Loucy (cell line): ENCODE measurements around the gene TBX18.

ENCODE experiments used
- H2AFZ ChIP-seq: fragments of 200-600 bp; sonication (generic); 2 replicates; pipeline ENCODE4 v1.6.0; 2016; ENCODE audit warnings: antibody characterized with exemption, mild to moderate bottlenecking, low read length, moderate library complexity
- H3F3A ChIP-seq: fragments of 200-600 bp; 2 replicates; pipeline ENCODE4 v1.6.0; 2016; ENCODE audit warnings: antibody characterized with exemption, low read depth, mild to moderate bottlenecking
- H3K27me3 ChIP-seq: fragments of 200-600 bp; sonication (generic); 2 replicates; pipeline ENCODE4 v1.6.1; 2014; ENCODE audit warnings: low read length, mild to moderate bottlenecking; ENCODE audit not compliant: insufficient read depth, poor library complexity, severe bottlenecking
- H3K36me3 ChIP-seq: fragments of 200-600 bp; sonication (generic); 2 replicates; pipeline ENCODE4 v1.6.1; 2016; ENCODE audit warnings: low read length; ENCODE audit not compliant: insufficient read depth
- H3K4me1 ChIP-seq: fragments of 200-600 bp; sonication (generic); 2 replicates; pipeline ENCODE4 v1.5.1; 2014; ENCODE audit warnings: low read length, mild to moderate bottlenecking; ENCODE audit not compliant: insufficient read depth, poor library complexity, severe bottlenecking
- H3K4me2 ChIP-seq: fragments of 200-600 bp; sonication (generic); 2 replicates; pipeline ENCODE4 v1.6.0; 2014; ENCODE audit warnings: antibody characterized with exemption, low read length, low read depth, mild to moderate bottlenecking; ENCODE audit not compliant: poor library complexity, severe bottlenecking
- H3K4me3 ChIP-seq: fragments of 200-600 bp; sonication (generic); 2 replicates; pipeline ENCODE4 v1.5.1; 2014; ENCODE audit warnings: low read length, mild to moderate bottlenecking, mixed read lengths; ENCODE audit not compliant: poor library complexity, severe bottlenecking
- H3K79me2 ChIP-seq: fragments of 200-600 bp; sonication (generic); 2 replicates; pipeline ENCODE4 v1.6.1; 2014; ENCODE audit warnings: low read length; ENCODE audit not compliant: insufficient read depth
- H3K9ac ChIP-seq: fragments of 200-600 bp; sonication (generic); 2 replicates; pipeline ENCODE4 v1.6.0; 2014; ENCODE audit warnings: mild to moderate bottlenecking, low read depth, low read length, moderate library complexity; ENCODE audit not compliant: poor library complexity, severe bottlenecking
- H3K9me2 ChIP-seq: fragments of 200-600 bp; sonication (generic); replicated peaks from 2 replicates; pipeline ENCODE4 v1.6.1; 2016; ENCODE audit warnings: low read depth, low read length, mixed read lengths
- H3K9me3 ChIP-seq: fragments of 200-600 bp; sonication (generic); 2 replicates; pipeline ENCODE4 v1.6.1; 2014; ENCODE audit warnings: mild to moderate bottlenecking, antibody characterized with exemption, low read length, low read depth; ENCODE audit not compliant: insufficient read depth
- H4K20me1 ChIP-seq: fragments of 200-600 bp; sonication (generic); 2 replicates; pipeline ENCODE4 v1.6.0; 2014; ENCODE audit warnings: antibody characterized with exemption, low read length, mild to moderate bottlenecking; ENCODE audit not compliant: insufficient read depth, poor library complexity, severe bottlenecking
- EZH2phosphoT487 ChIP-seq: fragments of 200-600 bp; IDR thresholded peaks from 2 replicates; pipeline ENCODE4 v1.6.1; 2018; ENCODE audit warnings: antibody characterized with exemption, mild to moderate bottlenecking, moderate library complexity, borderline replicate concordance
- TF ChIP-seq, protein P1 (sequence below): fragments of 200-600 bp; sonication (generic); conservative IDR thresholded peaks from 2 replicates; pipeline ENCODE4 v1.5.1; 2014; ENCODE audit warnings: mild to moderate bottlenecking, antibody characterized with exemption, low read length

Gene TBX18

DNA sequence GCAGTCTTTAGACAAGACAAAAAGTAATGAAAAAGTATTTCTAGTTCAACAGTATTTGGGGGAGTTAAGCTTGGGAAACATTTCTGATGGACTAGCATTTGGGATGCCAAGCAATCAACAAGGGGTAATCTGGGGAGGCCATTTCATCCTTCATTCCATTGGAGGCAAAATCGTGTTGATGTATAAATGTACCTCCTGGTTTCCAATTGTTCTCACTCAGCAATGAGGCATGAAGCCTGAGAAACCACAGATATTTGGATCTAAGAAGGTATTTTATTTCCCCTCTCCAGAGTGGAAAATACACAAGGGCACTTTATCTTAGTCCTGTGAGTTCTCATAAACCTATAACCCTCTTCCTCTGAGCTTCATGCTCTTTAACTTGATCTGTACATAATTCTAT is 68.2 kb downstream of the TBX18 start:
- TF ChIP-seq, protein P1, sequence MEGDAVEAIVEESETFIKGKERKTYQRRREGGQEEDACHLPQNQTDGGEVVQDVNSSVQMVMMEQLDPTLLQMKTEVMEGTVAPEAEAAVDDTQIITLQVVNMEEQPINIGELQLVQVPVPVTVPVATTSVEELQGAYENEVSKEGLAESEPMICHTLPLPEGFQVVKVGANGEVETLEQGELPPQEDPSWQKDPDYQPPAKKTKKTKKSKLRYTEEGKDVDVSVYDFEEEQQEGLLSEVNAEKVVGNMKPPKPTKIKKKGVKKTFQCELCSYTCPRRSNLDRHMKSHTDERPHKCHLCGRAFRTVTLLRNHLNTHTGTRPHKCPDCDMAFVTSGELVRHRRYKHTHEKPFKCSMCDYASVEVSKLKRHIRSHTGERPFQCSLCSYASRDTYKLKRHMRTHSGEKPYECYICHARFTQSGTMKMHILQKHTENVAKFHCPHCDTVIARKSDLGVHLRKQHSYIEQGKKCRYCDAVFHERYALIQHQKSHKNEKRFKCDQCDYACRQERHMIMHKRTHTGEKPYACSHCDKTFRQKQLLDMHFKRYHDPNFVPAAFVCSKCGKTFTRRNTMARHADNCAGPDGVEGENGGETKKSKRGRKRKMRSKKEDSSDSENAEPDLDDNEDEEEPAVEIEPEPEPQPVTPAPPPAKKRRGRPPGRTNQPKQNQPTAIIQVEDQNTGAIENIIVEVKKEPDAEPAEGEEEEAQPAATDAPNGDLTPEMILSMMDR: no peak
- no peak for TF ChIP-seq EZH2phosphoT487
- Histone ChIP-seq H3K4me3 (no peak overlapping the region), H3K9me2 (no peaks in the 10 kb centered on the region)

DNA sequence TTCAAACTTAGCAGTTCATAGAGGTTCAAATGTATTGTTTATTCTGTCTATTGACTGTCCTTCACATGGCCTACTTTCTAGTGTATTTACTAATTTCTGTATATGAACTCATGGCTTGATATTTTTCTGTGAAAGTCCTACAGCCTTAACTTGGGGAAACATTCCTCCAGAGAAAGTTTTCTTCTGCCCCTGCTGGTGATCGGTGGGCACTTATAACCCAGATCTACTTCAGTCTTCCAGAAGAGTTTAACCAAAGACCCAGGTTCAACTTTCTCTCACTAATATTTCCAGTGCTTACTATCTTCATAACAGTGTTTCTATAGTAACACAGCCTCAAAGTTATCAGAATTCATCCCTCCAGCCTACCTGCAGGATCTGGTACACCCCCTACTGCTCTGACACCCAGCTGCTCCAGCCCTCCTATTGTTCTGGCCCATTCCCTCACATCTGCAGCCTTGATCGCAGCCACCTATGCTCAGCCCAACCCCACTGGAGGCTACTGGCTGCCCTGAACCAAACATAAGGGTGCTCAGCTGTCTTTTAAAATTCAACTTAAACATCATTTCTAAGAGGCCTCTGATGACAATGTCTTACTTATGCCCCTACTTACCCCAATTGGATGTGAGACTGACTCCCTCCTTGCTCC is 72.3 kb downstream of the TBX18 start:
- no peak overlapping the region for H3K4me3 ChIP-seq

More for the DNA sequence above, 68.2 kb downstream of the TBX18 start:
- Histone ChIP-seq H3K9ac (no peak overlapping the region), H3F3A (no peaks in the 10 kb centered on the region), H3K79me2 (no peaks in the 10 kb centered on the region), H2AFZ (no peak overlapping the region), H4K20me1 (no peaks in the 10 kb centered on the region), H3K27me3 (no peaks in the 10 kb centered on the region), H3K4me2 (no peak overlapping the region), H3K4me1 (no peaks in the 10 kb centered on the region), H3K9me3 (0 out of 2 replicates have a peak, but pooled peaks cover 3% of the 10 kb centered on the region), H3K36me3 (no peaks in the 10 kb centered on the region)

DNA sequence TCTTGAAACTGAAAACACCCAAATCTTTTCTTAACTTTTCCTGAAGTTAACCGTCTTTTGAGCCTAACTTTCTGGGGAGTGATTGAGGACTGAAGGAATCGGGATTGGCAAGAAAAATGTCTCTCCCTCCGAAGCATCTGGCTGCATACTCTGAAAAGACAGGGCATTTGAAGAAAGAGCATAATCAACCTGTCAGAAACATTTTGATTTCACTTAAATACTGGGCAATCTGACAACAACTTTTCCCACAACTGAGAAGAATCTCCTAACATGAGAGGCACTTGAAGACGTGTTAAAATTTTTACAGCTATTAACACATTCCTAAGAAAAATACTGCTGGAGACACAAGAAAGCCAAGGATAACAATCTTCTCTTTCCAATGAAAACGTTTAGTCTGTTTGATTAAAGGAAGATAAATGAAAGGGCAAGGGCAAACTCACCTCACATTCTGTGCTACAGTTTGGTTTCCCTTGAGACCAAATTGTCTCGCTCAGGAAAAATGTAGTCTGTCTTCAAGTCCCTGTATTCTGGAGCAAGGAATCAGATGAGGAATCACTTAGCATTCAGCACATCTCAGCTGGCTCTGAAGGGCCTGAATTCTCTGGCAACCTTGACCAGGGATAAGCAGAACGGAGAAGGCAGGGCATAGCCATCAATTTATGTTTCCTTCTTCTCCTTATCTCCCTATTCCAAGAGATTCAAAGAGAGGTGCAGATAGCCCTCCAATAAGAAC is 76.1 kb downstream of the TBX18 start:
- Histone ChIP-seq H2AFZ (peak overlapping the region; percentile 65; the same call in 1 of the 2 replicates), H3K4me1 (peaks cover 20% of the 10 kb centered on the region), H3K79me2 (no peaks in the 10 kb centered on the region), H3K9ac (no peak overlapping the region), H3F3A (no peaks in the 10 kb centered on the region), H4K20me1 (no peaks in the 10 kb centered on the region), H3K27me3 (no peaks in the 10 kb centered on the region), H3K36me3 (no peaks in the 10 kb centered on the region), H3K4me3 (no peak overlapping the region), H3K9me2 (no peaks in the 10 kb centered on the region), H3K9me3 (no peaks in the 10 kb centered on the region; the same call in 1 of the 2 replicates), H3K4me2 (no peak overlapping the region)
- TF ChIP-seq, protein P1: no peak
- no peak for TF ChIP-seq EZH2phosphoT487

More for the DNA sequence above, 72.3 kb downstream of the TBX18 start:
- H3K79me2 ChIP-seq: no peaks in the 10 kb centered on the region
- no peaks in the 10 kb centered on the region for H3K27me3 ChIP-seq
- no peak for TF ChIP-seq EZH2phosphoT487
- TF ChIP-seq, protein P1: 0 out of 2 replicates have a peak, but pooled peaks have one; percentile 25
- H3K4me1 ChIP-seq: peaks cover 19% of the 10 kb centered on the region
- no peak overlapping the region for H2AFZ ChIP-seq
- H3K36me3 ChIP-seq: no peaks in the 10 kb centered on the region
- no peaks in the 10 kb centered on the region for H3K9me2 ChIP-seq
- H3K4me2 ChIP-seq: no peak overlapping the region
- no peaks in the 10 kb centered on the region for H4K20me1 ChIP-seq
- H3K9me3 ChIP-seq: no peaks in the 10 kb centered on the region
- H3F3A ChIP-seq: no peaks in the 10 kb centered on the region
- H3K9ac ChIP-seq: no peak overlapping the region
